ENCODE measurements around the gene HOXB3. TPM values are rescaled to one million over a fixed set of nuclear protein-coding genes. Genes with fewer than 3 reads are reported as not detected.

Gene HOXB3
- polyA plus RNA-seq, 1 experiment: 33.0 TPM

DNA sequence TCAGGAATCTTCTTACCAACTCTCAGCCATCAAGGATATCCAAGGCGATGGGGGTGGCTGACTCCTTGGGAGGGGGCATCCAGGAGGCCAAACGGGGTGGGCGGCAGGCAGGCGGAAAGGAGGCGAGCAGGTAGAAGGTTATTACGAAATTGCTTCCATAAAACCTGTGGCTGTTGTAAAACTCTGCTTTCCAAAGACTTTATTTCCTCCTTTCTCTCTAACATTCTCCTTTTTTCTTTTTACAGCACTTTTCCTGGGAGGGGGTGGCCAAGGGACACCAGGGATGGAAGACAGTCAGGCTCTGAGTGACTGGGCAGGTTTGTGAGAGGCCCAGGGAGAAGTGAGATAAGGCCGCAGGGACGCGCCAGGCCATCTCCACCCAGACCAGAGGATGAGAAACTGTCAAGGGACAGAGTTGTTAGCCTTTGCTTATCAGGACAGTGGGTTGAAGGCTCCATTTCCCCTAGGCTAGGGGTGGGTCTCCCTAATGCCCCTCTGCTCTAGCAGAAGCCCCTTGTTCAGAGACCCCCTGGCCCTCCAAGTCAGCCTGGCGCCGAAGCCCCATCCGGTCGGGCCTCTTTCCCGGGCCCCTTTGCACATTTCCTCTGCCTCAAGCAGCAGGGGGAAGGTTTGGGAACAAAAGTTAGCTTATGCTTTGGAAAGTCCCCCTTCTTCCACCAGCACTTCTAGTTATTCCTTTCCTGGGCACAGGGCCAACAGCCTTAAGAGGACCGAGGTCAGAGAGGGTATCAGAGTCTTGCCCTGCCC is 41.1 kb upstream of the HOXB3 start:
- DNase-seq (ENCODE audit: low read depth, low spot score): no peak
- CTCF ChIA-PET: no interaction called here
- Histone ChIP-seq H3K27ac (ENCODE audit: low read depth, low read length) (no peak overlapping the region), H3K27me3 (ENCODE audit: control insufficient read depth, insufficient read depth, low read length) (peaks cover 98% of the 10 kb centered on the region), H3K9me3 (ENCODE audit: control insufficient read depth, insufficient read depth, low read length) (peaks cover 13% of the 10 kb centered on the region; the same call in 1 of the 2 replicates), H3K4me3 (ENCODE audit: low read depth, low read length) (no peak overlapping the region)
- TF ChIP-seq, protein P1, sequence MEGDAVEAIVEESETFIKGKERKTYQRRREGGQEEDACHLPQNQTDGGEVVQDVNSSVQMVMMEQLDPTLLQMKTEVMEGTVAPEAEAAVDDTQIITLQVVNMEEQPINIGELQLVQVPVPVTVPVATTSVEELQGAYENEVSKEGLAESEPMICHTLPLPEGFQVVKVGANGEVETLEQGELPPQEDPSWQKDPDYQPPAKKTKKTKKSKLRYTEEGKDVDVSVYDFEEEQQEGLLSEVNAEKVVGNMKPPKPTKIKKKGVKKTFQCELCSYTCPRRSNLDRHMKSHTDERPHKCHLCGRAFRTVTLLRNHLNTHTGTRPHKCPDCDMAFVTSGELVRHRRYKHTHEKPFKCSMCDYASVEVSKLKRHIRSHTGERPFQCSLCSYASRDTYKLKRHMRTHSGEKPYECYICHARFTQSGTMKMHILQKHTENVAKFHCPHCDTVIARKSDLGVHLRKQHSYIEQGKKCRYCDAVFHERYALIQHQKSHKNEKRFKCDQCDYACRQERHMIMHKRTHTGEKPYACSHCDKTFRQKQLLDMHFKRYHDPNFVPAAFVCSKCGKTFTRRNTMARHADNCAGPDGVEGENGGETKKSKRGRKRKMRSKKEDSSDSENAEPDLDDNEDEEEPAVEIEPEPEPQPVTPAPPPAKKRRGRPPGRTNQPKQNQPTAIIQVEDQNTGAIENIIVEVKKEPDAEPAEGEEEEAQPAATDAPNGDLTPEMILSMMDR (IDR thresholded peaks at IDR 0.05; ENCODE audit: low read depth, low read length): no peak
- POLR2A ChIA-PET: no interaction called here

DNA sequence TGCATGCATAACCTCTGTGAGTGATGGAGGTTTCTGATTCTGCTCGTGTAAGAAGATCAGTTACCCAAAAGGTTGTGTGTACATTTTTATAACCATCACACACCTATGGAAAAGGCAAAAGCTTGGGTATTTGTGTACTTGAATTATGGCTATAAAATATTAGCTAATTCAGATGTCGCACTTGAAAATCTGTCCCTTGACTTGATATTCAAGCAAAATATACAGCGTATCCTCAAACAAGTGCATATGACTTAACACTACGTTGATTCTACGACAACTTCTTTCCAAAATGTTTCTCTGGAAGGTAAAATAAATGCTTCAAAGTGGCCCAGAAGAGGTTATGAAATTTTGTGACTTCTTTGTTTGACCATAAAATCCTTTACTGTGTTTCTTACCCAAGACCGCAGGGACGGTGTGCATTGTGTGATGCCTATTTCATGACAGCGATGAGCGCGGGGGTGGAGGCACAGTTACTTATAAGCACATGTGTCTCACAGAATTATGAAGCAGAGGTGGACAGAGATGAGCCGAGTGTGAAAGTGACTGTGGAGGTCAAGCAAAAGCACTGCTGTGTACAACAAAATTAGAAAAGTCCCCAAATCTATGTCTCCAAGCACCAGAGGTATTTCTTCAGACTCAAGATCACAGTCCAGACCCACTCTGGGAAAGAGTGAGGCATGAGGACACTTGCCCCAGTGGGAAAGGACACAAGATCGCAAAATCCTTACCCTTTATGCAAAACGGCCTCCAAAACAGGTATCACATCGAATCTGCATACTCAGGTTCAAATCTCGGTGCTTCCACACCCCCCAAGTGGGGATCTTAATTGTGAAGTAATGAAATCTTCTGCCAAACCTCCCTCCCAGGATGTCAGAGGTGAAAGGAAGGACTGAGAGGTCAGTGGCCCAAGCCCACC is 40.2 kb upstream of the HOXB3 start:
- CTCF ChIA-PET: interaction anchor here (2.1 kb wide), 1 partner anchor 322 kb away, joined by 7 read pairs; no protein-coding TSS in a partner anchor
- TF ChIP-seq, protein P1 (IDR thresholded peaks at IDR 0.05; ENCODE audit: low read depth, low read length): no peak
- POLR2A ChIA-PET: no interaction called here

DNA sequence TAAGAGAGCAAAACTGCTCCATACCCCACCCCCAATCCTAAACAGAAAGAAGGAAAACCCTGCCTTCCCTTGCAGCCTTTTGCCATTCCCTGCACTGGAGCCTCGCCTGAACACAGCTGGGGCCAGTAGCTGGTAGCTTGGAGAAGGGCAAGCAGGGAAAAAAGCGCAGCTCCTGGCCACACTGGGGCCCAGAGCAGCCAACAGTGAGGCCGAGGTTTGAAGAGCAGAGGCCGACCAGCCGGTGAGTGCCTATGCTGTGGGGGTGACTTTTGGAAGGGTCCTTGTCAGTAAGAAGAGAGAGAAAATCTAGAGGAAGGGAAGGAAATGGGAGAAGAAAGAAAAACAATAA is 39.3 kb upstream of the HOXB3 start:
- no peak overlapping the region for H3K4me3 ChIP-seq (ENCODE audit: low read depth, low read length)
- TF ChIP-seq, protein P1 (IDR thresholded peaks at IDR 0.05; ENCODE audit: low read depth, low read length): no peak
- DNase-seq (ENCODE audit: low read depth, low spot score): no peak
- POLR2A ChIA-PET: no interaction called here
- peaks cover 10% of the 10 kb centered on the region; the same call in 1 of the 2 replicates for H3K9me3 ChIP-seq (ENCODE audit: control insufficient read depth, insufficient read depth, low read length)
- CTCF ChIA-PET: interaction anchor here (2.1 kb wide), 1 partner anchor 321 kb away, joined by 7 read pairs; no protein-coding TSS in a partner anchor
- H3K27me3 ChIP-seq (ENCODE audit: control insufficient read depth, insufficient read depth, low read length): peaks cover 96% of the 10 kb centered on the region
- H3K27ac ChIP-seq (ENCODE audit: low read depth, low read length): no peak overlapping the region

More for the DNA sequence above, 40.2 kb upstream of the HOXB3 start:
- no peak for DNase-seq (ENCODE audit: low read depth, low spot score)
- Histone ChIP-seq H3K4me3 (ENCODE audit: low read depth, low read length) (no peak overlapping the region), H3K9me3 (ENCODE audit: control insufficient read depth, insufficient read depth, low read length) (peaks cover 13% of the 10 kb centered on the region; the same call in 1 of the 2 replicates), H3K27ac (ENCODE audit: low read depth, low read length) (no peak overlapping the region), H3K27me3 (ENCODE audit: control insufficient read depth, insufficient read depth, low read length) (peaks cover 98% of the 10 kb centered on the region)

DNA sequence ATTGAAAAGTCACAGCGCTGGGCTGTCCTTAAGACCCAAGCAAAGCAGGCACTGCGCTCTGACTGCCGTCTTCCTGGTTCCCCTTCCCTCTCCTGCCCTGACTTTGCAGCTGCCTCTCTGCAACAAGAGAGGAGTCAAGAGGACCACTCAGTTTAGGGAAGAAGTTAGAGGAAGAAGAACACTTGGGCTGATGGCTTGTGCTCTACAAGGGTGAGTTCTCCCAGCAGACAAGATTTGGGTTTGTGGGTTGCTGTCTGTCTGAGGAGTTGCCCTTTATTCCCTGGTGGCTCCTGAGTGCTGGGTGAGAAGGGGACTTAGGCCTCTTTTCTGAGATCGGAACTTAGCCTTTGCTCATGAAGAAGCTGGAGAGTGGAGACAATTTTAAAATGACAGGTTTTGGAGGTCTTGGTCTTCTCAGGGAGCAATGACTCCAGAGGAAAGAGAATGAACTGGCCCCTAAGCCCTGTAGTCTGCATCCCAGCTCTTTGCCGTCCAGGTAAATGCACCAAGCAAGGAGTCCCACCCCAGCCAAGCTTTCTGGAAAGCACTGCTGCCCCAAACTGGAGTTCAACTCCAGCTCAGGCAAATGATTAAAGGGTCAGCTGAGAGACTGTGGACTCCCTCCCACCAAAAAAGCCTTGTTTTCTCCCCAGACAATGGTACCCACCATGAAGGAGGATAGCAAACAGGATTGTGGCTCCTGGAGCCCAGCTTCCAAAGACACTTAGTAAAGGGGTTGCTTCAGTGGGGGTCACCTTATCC is 38.8 kb upstream of the HOXB3 start:
- peaks cover 98% of the 10 kb centered on the region for H3K27me3 ChIP-seq (ENCODE audit: control insufficient read depth, insufficient read depth, low read length)
- DNase-seq (ENCODE audit: low read depth, low spot score): no peak
- H3K9me3 ChIP-seq (ENCODE audit: control insufficient read depth, insufficient read depth, low read length): peaks cover 6% of the 10 kb centered on the region; the same call in 1 of the 2 replicates
- ChIA-PET POLR2A (no interaction called here), CTCF (interaction anchor here (1.4 to 2.1 kb wide), 3 partner anchors 8 to 321 kb away, joined by 3 to 7 read pairs (median 7); no protein-coding TSS in a partner anchor)
- TF ChIP-seq, protein P1 (IDR thresholded peaks at IDR 0.05; ENCODE audit: low read depth, low read length): no peak
- no peak overlapping the region for H3K27ac ChIP-seq (ENCODE audit: low read depth, low read length)
- no peak overlapping the region for H3K4me3 ChIP-seq (ENCODE audit: low read depth, low read length)

All from AG04450 (cell line).